K562 (cell line): ENCODE measurements around the gene ERBB3. TPM values are rescaled to one million over a fixed set of nuclear protein-coding genes. Genes with fewer than 3 reads are reported as not detected.
A peak's percentile ranks its signal among the peaks of the same experiment; 100 is the strongest.

ENCODE experiments used
- ARID1B ChIP-seq: fragments of 450-650 bp; IDR thresholded peaks from 2 replicates; pipeline ENCODE4 v1.6.1; 2016; ENCODE audit warnings: antibody characterized with exemption, mild to moderate bottlenecking, inconsistent platforms
- DACH1 ChIP-seq: fragments of 450-650 bp; IDR thresholded peaks from 2 replicates; pipeline ENCODE4 v1.6.1; 2018; ENCODE audit not compliant: partially characterized antibody
- E2F6 ChIP-seq, 2 experiments: IDR thresholded peaks; 2 replicates each; pipeline ENCODE4 v1.6.1; 2011; ENCODE audit warnings: borderline replicate concordance in 1 of 2, control low read depth in 1 of 2, low read depth in 1 of 2, low read length in 1 of 2, mild to moderate bottlenecking in 1 of 2, mixed read lengths in 1 of 2, moderate library complexity in 1 of 2; ENCODE audit not compliant: insufficient read depth in 1 of 2, insufficient read length in 1 of 2, poor library complexity in 1 of 2, severe bottlenecking in 1 of 2; ENCODE audit errors: extremely low read depth in 1 of 2
- ELK3 ChIP-seq: fragments of 450-650 bp; formaldehyde crosslinking; IDR thresholded peaks from 2 replicates; pipeline ENCODE4 v1.4.0; 2020; ENCODE audit warnings: mild to moderate bottlenecking
- FOXJ2 ChIP-seq: fragments of 200-800 bp; sonication (Bioruptor generic); IDR thresholded peaks from 2 replicates; pipeline ENCODE4 v1.6.1; 2016; ENCODE audit warnings: missing genetic modification characterization, missing compliant biosample characterization
- GTF2E2 ChIP-seq: fragments of 200-800 bp; sonication (Bioruptor generic); IDR thresholded peaks from 2 replicates; pipeline ENCODE4 v1.6.1; 2016; ENCODE audit warnings: missing genetic modification characterization, missing compliant biosample characterization
- GTF2F1 ChIP-seq: IDR thresholded peaks from 2 replicates; pipeline ENCODE4 v1.6.1; 2011; ENCODE audit warnings: low read depth, low read length, improper control_type of control experiment
- MAZ ChIP-seq, 2 experiments: fragments of 450-650 bp in 1 of 2; sonication (generic) in 1 of 2; formaldehyde crosslinking; IDR thresholded peaks in 1 of 2; conservative IDR thresholded peaks in 1 of 2; 2 replicates each; pipeline versions ENCODE4 v1.4.0 to v1.5.0; 2020; ENCODE audit warnings: mild to moderate bottlenecking in 1 of 2, missing genetic modification reagents in 1 of 2
- MTA1 ChIP-seq: fragments of 450-650 bp; IDR thresholded peaks from 2 replicates; pipeline ENCODE4 v1.6.1; 2017; ENCODE audit warnings: borderline replicate concordance
- NCOA6 ChIP-seq: fragments of 450-650 bp; IDR thresholded peaks from 2 replicates; pipeline ENCODE4 v1.6.1; 2017; ENCODE audit warnings: mild to moderate bottlenecking
- NFE2L1 ChIP-seq: fragments of 450-650 bp; IDR thresholded peaks from 2 replicates; pipeline ENCODE4 v1.6.1; 2016; ENCODE audit warnings: missing genetic modification characterization, low read depth, mild to moderate bottlenecking, missing compliant biosample characterization, moderate library complexity, borderline replicate concordance
- NFYB ChIP-seq: IDR thresholded peaks from 2 replicates; pipeline ENCODE4 v1.6.1; 2011; ENCODE audit warnings: mild to moderate bottlenecking, moderate library complexity; ENCODE audit not compliant: insufficient read length; ENCODE audit errors: extremely low read depth
- NR1H2 ChIP-seq: sonication (generic); formaldehyde crosslinking; IDR thresholded peaks from 2 replicates; pipeline ENCODE4 v1.4.0; 2020; ENCODE audit warnings: mild to moderate bottlenecking, missing genetic modification reagents
- RUNX1 ChIP-seq: sonication (generic); IDR thresholded peaks from 2 replicates; pipeline ENCODE4 v1.6.1; 2016; ENCODE audit warnings: antibody characterized with exemption, low read depth
- SAP30 ChIP-seq: fragments of 200-600 bp; sonication (generic); IDR thresholded peaks from 2 replicates; pipeline ENCODE4 v1.6.1; 2012; ENCODE audit warnings: borderline replicate concordance, low read depth, mild to moderate bottlenecking, moderate library complexity, low read length, control low read depth, inconsistent platforms; ENCODE audit not compliant: insufficient read depth, poor library complexity, severe bottlenecking
- SMAD4 ChIP-seq: fragments of 250-450 bp; sonication (Bioruptor Pico); conservative IDR thresholded peaks from 2 replicates; pipeline ENCODE4 v1.8.0; 2021; ENCODE audit warnings: inconsistent platforms, mild to moderate bottlenecking, moderate library complexity
- TCF3 ChIP-seq: sonication (generic); formaldehyde crosslinking; IDR thresholded peaks from 2 replicates; pipeline ENCODE4 v1.4.0; 2020; ENCODE audit warnings: mild to moderate bottlenecking, missing genetic modification reagents
- USF2 ChIP-seq: sonication (generic); formaldehyde crosslinking; IDR thresholded peaks from 2 replicates; pipeline ENCODE4 v1.5.0; 2020; ENCODE audit warnings: missing genetic modification reagents
- ZBTB11 ChIP-seq, 3 experiments: fragments of 200-800 bp in 1 of 3; fragments of 250-450 bp in 1 of 3; fragments of 450-650 bp in 1 of 3; sonication (Bioruptor Pico) in 1 of 3; sonication (Bioruptor generic) in 1 of 3; formaldehyde crosslinking in 1 of 3; IDR thresholded peaks; 2 replicates each; pipeline versions ENCODE4 v1.6.1 to v1.8.0; 2016 to 2022; ENCODE audit warnings: mild to moderate bottlenecking in 2 of 3, missing genetic modification characterization in 2 of 3, missing compliant biosample characterization in 1 of 3, moderate library complexity in 1 of 3
- ZNF184 ChIP-seq: sonication (generic); formaldehyde crosslinking; IDR thresholded peaks from 2 replicates; pipeline ENCODE4 v1.5.0; 2020; ENCODE audit warnings: missing genetic modification reagents
- ZNF431 ChIP-seq: sonication (generic); formaldehyde crosslinking; IDR thresholded peaks from 2 replicates; pipeline ENCODE4 v1.8.0; 2022; ENCODE audit warnings: mild to moderate bottlenecking, missing genetic modification reagents
- ZNF780A ChIP-seq: fragments of 250-450 bp; sonication (Bioruptor Pico); IDR thresholded peaks from 2 replicates; pipeline ENCODE4 v1.5.0; 2021; ENCODE audit warnings: mild to moderate bottlenecking
- polyA plus RNA-seq, 8 experiments: library from polyadenylated mRNA; depleted of rRNA in 4 of 8; stranded (reverse) in 5 of 8; unstranded in 3 of 8; fragments of >200 nt; fragmentation: Nextera tagmentation in 2 of 8; fragmentation: Illumina TruSeq in 1 of 8; extraction: Ambion mirVana in 2 of 8; extraction: Trizol in 1 of 8; gene quantifications; 2 replicates each; pipeline versions ENCODE4 v1.2.1 to v1.2.3, GENCODE V29; 2011 to 2014; ENCODE audit warnings: inconsistent platforms in 1 of 8, missing spikeins in 1 of 8
- total RNA-seq, 7 experiments: library from RNA; depleted of rRNA in 6 of 7; stranded (reverse); fragments of >200 nt in 6 of 7; fragmentation: Illumina TruSeq in 2 of 7; extraction: Trizol in 2 of 7; gene quantifications; 2 replicates each; pipeline versions ENCODE4 v1.2.1 to v1.2.3, GENCODE V29; 2011 to 2021; ENCODE audit warnings: low replicate concordance in 1 of 7

The ERBB3 gene
- total and polyA plus RNA-seq, 9 of the 15 experiments (the other 6 are each of a cell fraction or from before 2014, with no cell fraction given), result 1.5 to 5.4 (median 3.8) TPM

DNA sequence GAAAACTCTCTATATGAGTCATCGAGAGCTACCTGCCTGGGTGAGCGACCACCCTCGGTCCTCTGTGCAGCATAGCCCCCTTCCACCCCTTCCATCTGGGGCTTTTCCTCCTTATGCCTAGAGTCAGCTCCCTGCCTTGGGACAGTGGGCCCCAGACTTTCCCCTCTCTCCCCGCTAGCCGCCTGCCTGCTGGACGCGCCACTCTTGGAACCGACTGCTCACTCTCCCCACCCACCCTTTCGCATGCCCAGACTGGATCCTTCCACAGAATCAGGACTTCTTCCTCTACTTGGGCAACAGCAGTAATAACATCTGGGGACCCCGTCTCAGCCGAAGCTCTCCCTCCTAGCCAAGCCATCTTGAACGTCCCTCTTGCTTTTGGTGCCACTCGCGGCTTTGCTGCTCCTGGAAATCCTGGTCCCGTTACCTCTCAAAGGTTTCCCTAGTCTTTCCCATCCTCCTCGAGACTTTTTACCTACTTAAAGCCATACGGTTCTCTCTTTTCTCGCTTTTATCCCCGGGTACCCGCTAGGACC is 48.8 kb downstream of the ERBB3 start (continued):
- TF ChIP-seq SAP30 (peak; percentile 63), TCF3 (no peak), GTF2F1 (no peak), FOXJ2 (tag) (no peak), MTA1 (no peak), USF2 (CRISPR knock-in tag) (no peak), NFYB (no peak), ARID1B (no peak), DACH1 (no peak), NR1H2 (CRISPR knock-in tag) (peak; percentile 64; the same call in 1 of the 2 replicates), E2F6 (IDR thresholded peaks at IDR 0.05; ENCODE audit: borderline replicate concordance in 1 of 2, extremely low read depth in 1 of 2, insufficient read depth in 1 of 2, insufficient read length in 1 of 2, low read depth in 1 of 2, low read length in 1 of 2, poor library complexity in 1 of 2, severe bottlenecking in 1 of 2) (no peak), ZNF780A (CRISPR knock-in tag) (no peak), GTF2E2 (tag) (0 out of 2 replicates have a peak, but pooled peaks have one; percentile 30), RUNX1 (no peak), MAZ (CRISPR knock-in tag; conservative IDR thresholded peaks at IDR 0.05 in 1 of 2, IDR thresholded peaks at IDR 0.05 in 1 of 2) (no peak), ZNF184 (CRISPR knock-in tag) (no peak), ELK3 (no peak), NCOA6 (no peak), ZNF431 (CRISPR knock-in tag) (no peak), NFE2L1 (tag) (no peak), SMAD4 (CRISPR knock-in tag) (no peak), ZBTB11 (CRISPR knock-in tag; IDR thresholded peaks at IDR 0.05) (no peak)
